NCI-H2227 (cell line): ENCODE measurements around the gene CCP110.

Experiments used
- DNase-seq: peaks from one replicate; lab custom pipeline; 2025; ENCODE audit not compliant: unreplicated experiment; lab: John Stamatoyannopoulos, UW

CCP110 gene

GRCh38 chr16:19549673-19550072 is 25.9 kb downstream of the CCP110 start:
- no peak for DNase-seq

DNA sequence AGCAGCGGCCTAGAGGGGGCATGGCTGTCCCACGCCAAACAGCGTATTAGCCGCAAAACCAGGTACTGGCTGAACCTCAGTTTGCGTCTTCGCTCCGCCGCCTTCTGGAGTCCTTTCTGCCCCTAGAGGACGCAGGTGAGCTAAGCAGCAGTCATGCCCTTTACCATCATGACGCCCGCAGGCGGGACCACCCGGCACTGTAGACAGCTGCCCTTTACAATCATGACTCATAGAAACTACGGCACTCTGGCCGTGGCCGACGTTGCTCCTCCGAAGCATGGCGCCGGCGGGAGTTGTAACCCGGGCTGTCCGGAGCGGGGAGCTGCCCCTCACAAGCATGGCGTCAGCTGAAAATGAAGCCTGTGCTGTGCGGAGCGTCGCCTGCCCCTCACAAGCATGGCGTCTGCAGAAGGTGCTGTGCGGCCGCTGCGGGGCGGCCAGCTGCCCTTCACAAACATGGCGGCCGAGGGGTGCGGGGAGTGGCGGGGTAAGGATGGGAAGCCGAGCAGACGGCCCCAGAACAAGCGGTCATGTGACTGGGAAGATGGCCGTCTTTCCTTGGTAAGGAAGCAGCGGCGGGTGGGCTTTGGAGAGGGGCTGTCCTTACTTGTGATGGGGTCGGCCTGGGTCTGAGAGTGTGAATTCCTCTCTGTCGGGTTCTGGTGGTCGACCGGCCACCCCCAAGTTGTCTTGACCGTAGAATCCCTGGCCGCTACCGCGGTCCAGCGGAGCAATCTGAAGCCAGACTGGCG is 31.6 kb downstream of the CCP110 start, which contains the start of gene VPS35L:
Gene VPS35L (plus strand): TSS at position 518 of the 752 bp plus-strand sequence. CDS start 27 bp downstream, at position 545.
- DNase-seq = peak; percentile 99

GRCh38 chr16:19555938-19556771 is 32.4 kb downstream of the CCP110 start:
- DNase-seq = peak; percentile 56

GRCh38 chr16:19559242-19559910 is 35.6 kb downstream of the CCP110 start:
- DNase-seq = peak; percentile 59

- DNase-seq = no peak
These were observed 36.3 kb downstream of the CCP110 start for GRCh38 chr16:19560078-19560477.

DNA sequence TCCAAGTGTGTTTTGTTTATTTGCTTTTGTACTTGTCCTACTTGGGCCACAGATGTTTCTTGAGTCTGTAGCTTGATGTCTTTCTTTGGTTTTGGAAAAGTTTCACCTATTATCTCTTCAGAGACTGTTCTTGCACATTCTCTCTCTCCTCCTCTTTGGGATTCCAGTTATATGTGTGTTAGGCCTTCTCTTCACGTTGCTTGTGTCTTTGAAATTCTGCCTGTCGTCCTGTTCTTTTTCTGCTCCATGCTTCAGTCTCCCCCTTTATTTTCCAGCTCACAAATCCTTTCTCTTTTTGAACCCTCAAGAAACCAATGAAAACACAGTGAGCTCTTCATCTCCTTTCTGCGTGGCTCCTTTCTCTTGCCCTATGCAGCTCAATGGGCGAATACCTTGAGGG is 39.6 kb downstream of the CCP110 start:
- no peak for DNase-seq

- no peak for DNase-seq
These were observed 42.6 kb downstream of the CCP110 start for GRCh38 chr16:19566362-19566761.

GRCh38 chr16:19567560-19567959 is 43.8 kb downstream of the CCP110 start:
- no peak for DNase-seq

DNA sequence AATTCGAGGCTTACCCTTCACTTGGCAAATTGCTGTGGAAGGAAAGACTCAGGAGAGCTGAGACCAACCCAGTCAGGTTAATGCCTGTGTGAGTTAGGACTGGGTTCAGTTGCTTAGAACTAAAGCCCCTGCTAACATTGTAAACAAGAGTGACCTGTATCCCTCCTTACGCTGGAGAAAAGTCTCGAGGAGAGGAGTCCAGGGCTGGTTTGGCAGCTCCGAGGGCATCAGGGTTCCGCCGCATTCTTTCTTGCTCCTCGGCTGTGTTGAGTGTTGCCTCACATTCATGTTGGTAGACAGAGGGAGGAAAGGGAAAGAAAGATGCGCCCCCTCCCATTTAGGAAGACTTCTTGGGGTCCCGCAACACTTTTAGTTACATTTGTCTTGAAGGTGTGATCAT is 50.3 kb downstream of the CCP110 start:
- no peak for DNase-seq

DNA sequence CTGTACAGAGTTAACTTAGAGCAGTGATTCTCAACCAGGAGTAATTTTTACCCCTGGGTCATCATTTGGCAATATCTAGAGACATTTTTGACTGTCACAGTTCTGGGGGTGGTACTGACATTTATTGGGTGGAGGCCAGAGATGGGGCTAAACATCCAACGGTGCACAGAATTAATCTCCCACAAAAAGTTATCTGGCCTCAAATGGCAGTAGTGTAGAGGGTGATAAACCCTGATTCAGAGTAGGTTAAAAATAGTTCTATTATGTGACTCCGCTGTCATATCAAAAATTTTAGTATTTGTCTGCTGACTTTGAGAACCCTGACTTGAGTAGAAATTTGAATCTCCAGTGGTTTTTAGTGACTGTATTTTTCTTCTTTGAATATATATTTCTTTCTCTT is 50.9 kb downstream of the CCP110 start:
- no peak for DNase-seq

GRCh38 chr16:19578378-19578971 is 54.7 kb downstream of the CCP110 start:
- no peak for DNase-seq

GRCh38 chr16:19582050-19582831 is 58.5 kb downstream of the CCP110 start:
- DNase-seq = no peak

- DNase-seq = peak; percentile 69
These were observed 60.0 kb downstream of the CCP110 start for GRCh38 chr16:19583665-19584300.

DNA sequence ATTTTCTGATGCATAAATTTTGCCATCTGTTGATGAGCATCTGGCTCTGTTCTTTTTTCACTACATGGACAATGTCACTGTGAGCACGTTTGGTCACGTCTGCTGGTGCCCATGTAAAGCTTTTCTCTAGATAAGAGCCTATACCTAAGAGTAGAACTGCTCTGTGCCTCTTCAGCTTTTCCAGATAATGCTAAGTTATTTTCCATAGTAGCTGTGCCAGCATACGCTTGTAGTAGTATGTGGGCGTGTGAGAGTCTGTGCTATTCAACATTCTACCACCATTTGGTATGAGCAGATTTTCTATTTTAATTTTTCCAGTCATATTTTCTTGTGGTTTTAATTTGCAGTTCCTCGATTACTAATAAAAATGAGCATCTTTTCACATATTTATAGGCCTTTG is 64.9 kb downstream of the CCP110 start:
- DNase-seq = no peak

DNA sequence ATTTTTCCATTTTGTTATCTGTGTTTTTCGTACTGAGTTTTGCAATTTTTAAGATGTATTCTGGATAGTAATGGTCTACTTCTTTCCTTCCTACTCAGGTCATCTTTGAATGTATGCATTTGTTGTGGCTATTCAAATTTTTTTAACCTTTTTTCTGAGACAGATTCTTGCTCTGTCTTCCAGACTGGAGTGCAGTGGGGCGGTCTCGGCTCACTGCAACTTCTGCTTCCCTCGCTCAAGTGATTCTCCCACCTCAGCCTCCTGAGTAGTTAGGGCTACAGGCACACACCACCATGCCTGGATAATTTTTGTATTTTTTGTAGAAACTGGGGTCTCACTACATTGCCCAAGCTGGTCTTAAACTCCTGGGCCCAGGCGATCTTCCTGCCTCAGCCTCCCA is 65.4 kb downstream of the CCP110 start:
- no peak for DNase-seq

- no peak for DNase-seq
These were observed 66.1 kb downstream of the CCP110 start for GRCh38 chr16:19589771-19590302.

DNA sequence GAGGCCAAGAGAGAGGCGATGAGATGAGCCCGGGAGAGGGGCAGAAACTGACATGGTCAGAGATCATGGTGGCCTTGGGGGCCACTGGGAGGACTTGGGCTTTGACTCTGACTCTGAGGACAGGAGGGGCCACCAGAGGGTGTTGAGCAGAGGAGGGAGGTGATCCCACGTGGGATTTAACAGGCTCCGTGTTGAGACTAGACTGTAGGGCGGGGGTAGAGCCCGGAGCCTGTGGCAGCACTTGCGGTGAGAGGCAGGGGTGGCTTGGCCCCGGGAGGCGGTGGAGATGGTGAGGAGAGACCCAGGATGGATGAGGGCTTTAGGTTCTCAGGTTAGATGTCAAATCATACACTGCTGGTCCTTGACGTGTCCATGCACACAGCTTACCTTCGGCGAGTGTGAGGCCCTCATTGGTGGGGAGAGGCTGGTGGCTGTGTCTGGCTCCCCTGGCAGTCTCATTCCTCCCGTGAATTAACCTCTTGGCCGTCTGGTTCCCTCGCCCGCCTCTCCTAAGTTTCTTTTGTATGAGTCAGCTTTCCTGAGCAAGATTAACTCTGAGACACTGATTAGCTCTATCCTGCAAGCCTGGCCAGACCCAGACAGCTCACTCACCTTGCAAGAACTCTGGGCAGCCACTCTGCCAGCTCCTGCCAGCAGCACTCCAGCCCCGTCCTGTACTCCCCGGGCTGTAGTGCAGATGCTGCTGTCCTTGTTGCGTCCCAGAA is 71.5 kb downstream of the CCP110 start:
- no peak for DNase-seq

- DNase-seq = no peak
These were observed 75.2 kb downstream of the CCP110 start for GRCh38 chr16:19598805-19599510.
